ENCODE data around the gene ADORA2A. TPM values are rescaled to one million over a fixed set of nuclear protein-coding genes. Genes with fewer than 3 reads are reported as not detected.

ADORA2A gene
- total RNA-seq, 4 donors from 2014 or later: 3.0 to 6.2 (median 3.0) TPM; not detected in 1

DNA sequence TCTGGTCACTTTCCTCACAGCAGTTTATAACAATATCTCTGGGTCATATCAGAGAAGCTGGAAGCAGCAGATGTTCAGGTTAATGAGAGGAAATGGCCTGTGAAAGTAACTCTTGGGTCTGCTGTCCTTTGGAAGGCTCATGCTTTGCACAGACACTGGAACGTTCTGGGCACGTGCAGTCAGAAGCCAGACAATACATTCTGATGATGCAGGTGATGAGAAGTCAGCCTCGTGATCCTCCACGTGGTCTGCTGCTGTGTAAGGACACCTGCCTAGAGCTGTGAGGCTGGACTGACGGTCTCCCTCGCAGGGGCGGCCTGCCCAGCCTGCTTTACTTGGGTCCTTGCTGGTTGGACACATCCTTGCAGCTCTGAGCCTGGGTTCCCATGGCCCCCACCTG, 18.8 kb upstream of the ADORA2A start:
- DNase-seq: no peak
- Histone ChIP-seq H3K27me3 (no peaks in the 10 kb centered on the region), H3K4me3 (no peak overlapping the region), H3K9me3 (no peaks in the 10 kb centered on the region), H3K4me1 (peaks cover 0 to 7% (median 2%) of the 10 kb centered on the region in 4 donors), H3K27ac (no peak overlapping the region), H3K36me3 (peaks cover 0 to 6% (median 0%) of the 10 kb centered on the region in 4 donors)
- intact Hi-C loops (cut with DNase I; ENCODE audit: low total_unique reads) (loop anchor here (10.0 kb wide), 1 partner anchor 284 kb away; no protein-coding TSS in a partner anchor), in situ Hi-C loops (cut with MboI; ENCODE audit: low pct_ligation_motif_present in 1 of 4, low pct_unique_long_range_greater_than_20kb in 1 of 4, low sequenced_read_pairs in 3 of 4) (no loop called here)
- no peak for TF ChIP-seq POLR2AphosphoS5 (IDR thresholded peaks at IDR 0.05)
- TF ChIP-seq, protein P1, sequence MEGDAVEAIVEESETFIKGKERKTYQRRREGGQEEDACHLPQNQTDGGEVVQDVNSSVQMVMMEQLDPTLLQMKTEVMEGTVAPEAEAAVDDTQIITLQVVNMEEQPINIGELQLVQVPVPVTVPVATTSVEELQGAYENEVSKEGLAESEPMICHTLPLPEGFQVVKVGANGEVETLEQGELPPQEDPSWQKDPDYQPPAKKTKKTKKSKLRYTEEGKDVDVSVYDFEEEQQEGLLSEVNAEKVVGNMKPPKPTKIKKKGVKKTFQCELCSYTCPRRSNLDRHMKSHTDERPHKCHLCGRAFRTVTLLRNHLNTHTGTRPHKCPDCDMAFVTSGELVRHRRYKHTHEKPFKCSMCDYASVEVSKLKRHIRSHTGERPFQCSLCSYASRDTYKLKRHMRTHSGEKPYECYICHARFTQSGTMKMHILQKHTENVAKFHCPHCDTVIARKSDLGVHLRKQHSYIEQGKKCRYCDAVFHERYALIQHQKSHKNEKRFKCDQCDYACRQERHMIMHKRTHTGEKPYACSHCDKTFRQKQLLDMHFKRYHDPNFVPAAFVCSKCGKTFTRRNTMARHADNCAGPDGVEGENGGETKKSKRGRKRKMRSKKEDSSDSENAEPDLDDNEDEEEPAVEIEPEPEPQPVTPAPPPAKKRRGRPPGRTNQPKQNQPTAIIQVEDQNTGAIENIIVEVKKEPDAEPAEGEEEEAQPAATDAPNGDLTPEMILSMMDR (IDR thresholded peaks at IDR 0.05): no peak
- no peak for TF ChIP-seq EP300 (IDR thresholded peaks at IDR 0.05; ENCODE audit: low read depth)
- no peak for TF ChIP-seq POLR2A (IDR thresholded peaks at IDR 0.05)
- WGBS, 2 donors (ENCODE audit: low coverage in 1 of 2): 91% methylated on average over 7 of the region's 7 CpGs; no CpG with 5 or more reads in 1 of the 2 donors

DNA sequence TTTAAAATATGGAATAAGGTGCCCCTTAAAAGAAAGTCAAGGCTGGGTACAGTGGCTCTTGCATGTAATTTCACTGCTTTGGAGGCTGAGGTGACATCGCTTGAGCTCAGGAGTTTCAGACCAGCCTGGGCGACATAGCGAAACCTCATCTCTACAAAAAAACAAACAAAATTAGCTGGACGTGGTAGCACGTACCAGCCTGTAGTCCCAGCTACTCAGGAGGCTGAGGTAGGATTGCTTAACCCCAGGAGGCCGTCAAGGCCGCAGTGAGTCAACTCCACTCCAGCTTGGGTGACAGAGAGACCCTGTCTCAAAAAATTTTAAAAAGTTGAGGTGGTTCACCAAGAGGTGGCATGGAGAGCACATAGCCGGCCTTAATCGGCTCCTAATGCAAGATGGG, 17.7 kb upstream of the ADORA2A start:
- H3K27ac ChIP-seq: no peak overlapping the region
- H3K9me3 ChIP-seq: no peaks in the 10 kb centered on the region
- H3K36me3 ChIP-seq: peaks cover 0 to 9% (median 0%) of the 10 kb centered on the region in 4 donors
- TF ChIP-seq POLR2A (IDR thresholded peaks at IDR 0.05): no peak
- TF ChIP-seq, protein P1 (IDR thresholded peaks at IDR 0.05): no peak
- TF ChIP-seq POLR2AphosphoS5 (IDR thresholded peaks at IDR 0.05): no peak
- no peak for TF ChIP-seq EP300 (IDR thresholded peaks at IDR 0.05; ENCODE audit: low read depth)
- no peak overlapping the region for H3K4me3 ChIP-seq
- intact Hi-C loops (cut with DNase I; ENCODE audit: low total_unique reads): loop anchor here (10.0 kb wide), 1 partner anchor 285 kb away; no protein-coding TSS in a partner anchor
- H3K27me3 ChIP-seq: no peaks in the 10 kb centered on the region
- 85 to 94% methylated on average over 3 to 9 of the region's 9 CpGs for WGBS, 2 donors (ENCODE audit: low coverage in 1 of 2)
- peaks cover 0 to 2% (median 0%) of the 10 kb centered on the region in 4 donors for H3K4me1 ChIP-seq
- DNase-seq: no peak
- in situ Hi-C loops (cut with MboI; ENCODE audit: low pct_ligation_motif_present in 1 of 4, low pct_unique_long_range_greater_than_20kb in 1 of 4, low sequenced_read_pairs in 3 of 4): loop anchor here in 2 of 4 donors (10.0 kb wide), 2 partner anchors 95 to 115 kb away; no protein-coding TSS in a partner anchor

DNA sequence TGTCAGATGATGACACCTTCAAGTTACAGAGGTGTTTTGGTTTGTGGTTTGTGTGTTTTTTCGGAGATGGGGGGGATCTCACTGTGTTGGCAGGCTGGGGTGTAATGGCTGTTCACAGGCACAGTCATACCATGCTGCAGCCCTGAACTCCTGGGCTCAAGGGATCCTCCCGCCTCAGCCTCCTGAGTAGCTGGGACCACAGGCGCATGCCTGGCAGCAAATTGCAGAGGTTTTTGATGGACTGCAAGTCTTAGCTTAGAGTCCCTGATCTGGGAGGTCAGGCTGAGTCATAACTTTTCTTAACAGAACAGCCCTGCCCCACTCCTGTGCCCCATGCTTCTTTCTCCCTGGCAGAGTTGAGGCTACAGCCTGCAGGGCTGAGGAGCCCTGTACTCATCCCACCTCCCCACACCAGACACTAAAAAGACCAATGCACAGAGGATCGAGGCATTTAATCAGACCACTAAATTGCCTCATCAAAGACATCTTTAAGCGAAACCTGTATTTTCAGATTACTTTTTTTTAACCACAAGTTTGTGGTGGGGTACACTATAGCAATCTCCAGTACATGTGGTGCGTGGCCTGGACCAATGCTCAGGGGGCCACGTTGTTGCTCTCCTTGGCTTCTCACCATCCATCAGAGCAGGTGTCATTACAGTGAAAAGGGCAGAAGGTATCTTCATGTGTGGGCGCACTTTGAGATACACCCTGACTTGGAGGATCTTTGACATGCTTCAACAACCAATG, 17.1 kb upstream of the ADORA2A start:
- Histone ChIP-seq H3K4me3 (no peak overlapping the region), H3K27me3 (no peaks in the 10 kb centered on the region), H3K36me3 (peaks cover 0 to 11% (median 0%) of the 10 kb centered on the region in 4 donors), H3K27ac (no peak overlapping the region), H3K4me1 (peaks cover 0 to 2% (median 0%) of the 10 kb centered on the region in 4 donors), H3K9me3 (no peaks in the 10 kb centered on the region)
- TF ChIP-seq, protein P1 (IDR thresholded peaks at IDR 0.05): no peak
- 82 to 89% methylated on average over 4 to 8 of the region's 8 CpGs for WGBS, 2 donors (ENCODE audit: low coverage in 1 of 2)
- intact Hi-C loops (cut with DNase I; ENCODE audit: low total_unique reads) (no loop called here), in situ Hi-C loops (cut with MboI; ENCODE audit: low pct_ligation_motif_present in 1 of 4, low pct_unique_long_range_greater_than_20kb in 1 of 4, low sequenced_read_pairs in 3 of 4) (loop anchor here in 2 of 4 donors (10.0 kb wide), 2 partner anchors 95 to 115 kb away; no protein-coding TSS in a partner anchor)
- DNase-seq: no peak

DNA sequence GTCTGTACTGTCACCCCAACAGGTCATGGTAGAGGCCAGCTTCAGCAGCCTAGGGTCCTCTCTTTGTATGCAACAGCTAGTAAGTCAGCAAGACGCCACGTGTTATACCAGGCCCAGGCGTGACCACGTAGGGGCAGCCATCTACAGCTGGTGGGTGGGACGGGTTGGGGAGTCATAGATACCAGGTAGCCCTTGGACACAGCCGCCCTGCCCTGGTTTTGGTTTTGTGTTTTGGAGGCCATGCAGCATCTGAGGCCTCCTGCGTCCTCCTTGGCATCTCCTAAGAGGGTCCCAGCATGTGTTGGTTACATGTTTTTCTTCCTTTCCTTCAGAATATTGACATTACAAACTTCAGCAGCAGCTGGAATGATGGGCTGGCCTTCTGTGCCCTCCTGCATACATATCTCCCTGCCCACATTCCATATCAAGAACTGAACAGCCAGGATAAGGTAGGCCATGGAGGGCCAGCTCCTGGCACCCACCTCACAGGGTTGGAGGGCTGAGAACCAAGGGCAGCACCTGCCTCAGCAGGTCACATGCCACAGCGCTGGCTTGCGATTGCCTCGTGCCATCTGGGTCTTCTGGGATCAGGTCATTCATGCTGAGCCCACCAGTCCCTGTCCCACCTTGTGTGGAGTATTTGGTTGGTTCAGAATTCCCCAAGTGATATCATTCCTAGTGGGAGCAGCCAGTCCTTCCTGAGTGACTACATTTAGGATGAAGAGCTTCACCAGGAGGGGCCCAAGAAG, 16.0 kb upstream of the ADORA2A start:
- WGBS, 2 donors (ENCODE audit: low coverage in 1 of 2): 96% methylated on average over 7 of the region's 10 CpGs; no CpG with 5 or more reads in 1 of the 2 donors
- H3K36me3 ChIP-seq: peaks cover 0 to 17% (median 0%) of the 10 kb centered on the region in 4 donors

More for the DNA sequence above, 16.0 kb upstream of the ADORA2A start:
- no peak overlapping the region for H3K4me3 ChIP-seq
- peaks cover 0 to 2% (median 0%) of the 10 kb centered on the region in 4 donors for H3K4me1 ChIP-seq
- no peaks in the 10 kb centered on the region for H3K9me3 ChIP-seq
- TF ChIP-seq EP300 (IDR thresholded peaks at IDR 0.05; ENCODE audit: low read depth): no peak
- TF ChIP-seq, protein P1 (IDR thresholded peaks at IDR 0.05): no peak
- no peak for TF ChIP-seq POLR2A (IDR thresholded peaks at IDR 0.05)
- no peak for TF ChIP-seq POLR2AphosphoS5 (IDR thresholded peaks at IDR 0.05)
- H3K27me3 ChIP-seq: no peaks in the 10 kb centered on the region
- no peak for DNase-seq
- intact Hi-C loops (cut with DNase I; ENCODE audit: low total_unique reads) (no loop called here), in situ Hi-C loops (cut with MboI; ENCODE audit: low pct_ligation_motif_present in 1 of 4, low pct_unique_long_range_greater_than_20kb in 1 of 4, low sequenced_read_pairs in 3 of 4) (loop anchor here in 2 of 4 donors (10.0 kb wide), 2 partner anchors 93 to 113 kb away; no protein-coding TSS in a partner anchor)
- H3K27ac ChIP-seq: no peak overlapping the region
